ENCODE results near the gene PSKH1. TPM values are rescaled to one million over a fixed set of nuclear protein-coding genes. Genes with fewer than 3 reads are reported as not detected.
A peak's percentile ranks its signal among the peaks of the same experiment; 100 is the strongest.

The PSKH1 gene
- total and polyA plus RNA-seq, 9 of the 15 experiments (the other 6 are each of a cell fraction or from before 2014, with no cell fraction given) = 0.96 to 20.9 (median 9.4) TPM

GRCh38 chr16:67922221-67922620, 29.2 kb downstream of the PSKH1 start:
- in situ Hi-C loops (cut with MboI) (loop anchor here (10.0 kb wide), 1 partner anchor 397 kb away; the partner anchor contains the start of gene RIPOR1), intact Hi-C loops (cut with micrococcal nuclease) (no loop called here)
- no peak overlapping the region for H3K4me3 ChIP-seq
- H3K27me3 ChIP-seq (ENCODE audit: control insufficient read depth in 2 of 2, insufficient read depth in 2 of 2, low read length in 2 of 2) = no peaks in the 10 kb centered on the region
- H3K9me3 ChIP-seq (replicated peaks; ENCODE audit: control insufficient read depth, insufficient read depth, low read depth, low read length) = no peaks in the 10 kb centered on the region
- peak overlapping the region; percentile 15; the same call in 1 of the 2 replicates for H3K4me2 ChIP-seq (ENCODE audit: insufficient read depth, low read length)
- no peaks in the 10 kb centered on the region for H3K79me2 ChIP-seq (ENCODE audit: control insufficient read depth, insufficient read depth, low read length)
- ChIA-PET CTCF (ENCODE audit: low intra/inter-chr PET ratio) (interaction anchor here (1.1 kb wide), 1 partner anchor 106 kb away, joined by 3 read pairs; no protein-coding TSS in a partner anchor), POLR2A (interaction anchor here (0.7 to 1.6 kb wide), 7 partner anchors 8 to 255 kb away, joined by 3 to 8 read pairs (median 3); no protein-coding TSS in a partner anchor)
- H3K27ac ChIP-seq (ENCODE audit: extremely low read depth, low read depth, low read length) = peak overlapping the region; percentile 49; the same call in 1 of the 3 replicates
- no TSS peak for BruUV-seq (replicated peaks)
- 7% methylated on average over 5 of the region's 5 CpGs for WGBS (ENCODE audit: insufficient coverage, low coverage, missing lambda C conversion rate)
- H3K9ac ChIP-seq (ENCODE audit: insufficient read depth in 1 of 2, low read depth in 2 of 2, low read length in 2 of 2) = peak overlapping the region in 1 of 2 experiments; percentile 56; a peak in 3 of 4 replicates
- H3K4me1 ChIP-seq (replicated peaks in 1 of 2; ENCODE audit: control insufficient read depth in 2 of 2, insufficient read depth in 2 of 2, low read length in 2 of 2) = peaks cover 22 to 23% of the 10 kb centered on the region in 2 experiments
- H3K36me3 ChIP-seq (ENCODE audit: control insufficient read depth, insufficient read depth, low read length) = no peaks in the 10 kb centered on the region; the same call in 2 of the 3 replicates
- DNase-seq (ENCODE audit: extremely low read depth in 1 of 4, low spot score in 3 of 4) (peak; percentile 49 to 76 (median 66)), FAIRE-seq (peak; percentile 87), ATAC-seq (peak; percentile 69)
- H3K9me1 ChIP-seq (ENCODE audit: control insufficient read depth, insufficient read depth, low read length) = peaks cover 3% of the 10 kb centered on the region
- peaks cover 30% of the 10 kb centered on the region for H4K20me1 ChIP-seq (replicated peaks; ENCODE audit: control insufficient read depth, insufficient read depth, low read length)
- no peak overlapping the region for H2AFZ ChIP-seq (ENCODE audit: low read depth, low read length)
- TF ChIP-seq POLR2B (IDR thresholded peaks at IDR 0.05; ENCODE audit: low read depth, partially characterized antibody) (no peak), RCOR1 (IDR thresholded peaks at IDR 0.05; ENCODE audit: borderline replicate concordance in 1 of 2, low read depth in 2 of 2, low read length in 2 of 2) (peak in 1 of 2 experiments; percentile 76; a peak in 1 of 4 replicates), LEF1 (IDR thresholded peaks at IDR 0.05) (0 out of 2 replicates have a peak, but pooled peaks have one; percentile 32), ZFX (CRISPR knock-in tag; IDR thresholded peaks at IDR 0.05) (no peak), SETDB1 (IDR thresholded peaks at IDR 0.05; ENCODE audit: low read length) (no peak), BHLHE40 (IDR thresholded peaks at IDR 0.05; ENCODE audit: low read length) (peak; percentile 29; the same call in 1 of the 2 replicates), TCF3 (CRISPR knock-in tag; IDR thresholded peaks at IDR 0.05) (no peak), SMC3 (conservative IDR thresholded peaks at IDR 0.05; ENCODE audit: insufficient read depth, low read depth, low read length) (no peak), HDAC1 (IDR thresholded peaks at IDR 0.05) (0 out of 4 replicates have a peak, but pooled peaks of 1 of the 2 experiments have one; percentile 27), CBFB (CRISPR knock-in tag; IDR thresholded peaks at IDR 0.05) (no peak), HOMEZ (CRISPR knock-in tag; IDR thresholded peaks at IDR 0.05) (no peak), ZNF76 (CRISPR knock-in tag; IDR thresholded peaks at IDR 0.05; ENCODE audit: borderline replicate concordance) (no peak), NR1H2 (CRISPR knock-in tag; IDR thresholded peaks at IDR 0.05) (no peak), RBM34 (IDR thresholded peaks at IDR 0.05; ENCODE audit: borderline replicate concordance, insufficient read depth, low read length) (no peak), ZNF124 (CRISPR knock-in tag; IDR thresholded peaks at IDR 0.05) (no peak), MYC (IDR thresholded peaks at IDR 0.05; ENCODE audit: low read depth, low read length) (0 out of 2 replicates have a peak, but pooled peaks have one; percentile 26), MYC (CRISPR knock-in tag; IDR thresholded peaks at IDR 0.05; ENCODE audit: borderline replicate concordance, low read depth) (no peak)
- TF ChIP-seq, protein P1, sequence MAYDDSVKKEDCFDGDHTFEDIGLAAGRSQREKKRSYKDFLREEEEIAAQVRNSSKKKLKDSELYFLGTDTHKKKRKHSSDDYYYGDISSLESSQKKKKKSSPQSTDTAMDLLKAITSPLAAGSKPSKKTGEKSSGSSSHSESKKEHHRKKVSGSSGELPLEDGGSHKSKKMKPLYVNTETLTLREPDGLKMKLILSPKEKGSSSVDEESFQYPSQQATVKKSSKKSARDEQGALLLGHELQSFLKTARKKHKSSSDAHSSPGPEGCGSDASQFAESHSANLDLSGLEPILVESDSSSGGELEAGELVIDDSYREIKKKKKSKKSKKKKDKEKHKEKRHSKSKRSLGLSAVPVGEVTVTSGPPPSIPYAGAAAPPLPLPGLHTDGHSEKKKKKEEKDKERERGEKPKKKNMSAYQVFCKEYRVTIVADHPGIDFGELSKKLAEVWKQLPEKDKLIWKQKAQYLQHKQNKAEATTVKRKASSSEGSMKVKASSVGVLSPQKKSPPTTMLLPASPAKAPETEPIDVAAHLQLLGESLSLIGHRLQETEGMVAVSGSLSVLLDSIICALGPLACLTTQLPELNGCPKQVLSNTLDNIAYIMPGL (CRISPR knock-in tag; IDR thresholded peaks at IDR 0.05) = no peak
- TF ChIP-seq, protein P2, sequence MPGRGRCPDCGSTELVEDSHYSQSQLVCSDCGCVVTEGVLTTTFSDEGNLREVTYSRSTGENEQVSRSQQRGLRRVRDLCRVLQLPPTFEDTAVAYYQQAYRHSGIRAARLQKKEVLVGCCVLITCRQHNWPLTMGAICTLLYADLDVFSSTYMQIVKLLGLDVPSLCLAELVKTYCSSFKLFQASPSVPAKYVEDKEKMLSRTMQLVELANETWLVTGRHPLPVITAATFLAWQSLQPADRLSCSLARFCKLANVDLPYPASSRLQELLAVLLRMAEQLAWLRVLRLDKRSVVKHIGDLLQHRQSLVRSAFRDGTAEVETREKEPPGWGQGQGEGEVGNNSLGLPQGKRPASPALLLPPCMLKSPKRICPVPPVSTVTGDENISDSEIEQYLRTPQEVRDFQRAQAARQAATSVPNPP (IDR thresholded peaks at IDR 0.05; ENCODE audit: borderline replicate concordance, insufficient read depth, insufficient read length) = no peak
